HepG2 (cell line): ENCODE measurements around the gene USP36. TPM values are rescaled to one million over a fixed set of nuclear protein-coding genes. Genes with fewer than 3 reads are reported as not detected.
"Not testable (repeated sequence)": the region's sequence is repeated elsewhere in the genome, so short reads cannot be mapped to it uniquely, and the experiment has no call there.

ENCODE experiments used
- ATAC-seq: fragments of 200-7000 bp; cut with Tn5 transposase; 3 replicates; pipeline ENCODE4 v1.9.1; 2020; ENCODE audit warnings: mild to moderate bottlenecking, moderate library complexity
- BruUV-seq: library from RNA; stranded (reverse); fragments of 400-500 nt; replicated peaks from 2 replicates; lab custom pipeline; 2021; lab: Mats Ljungman, UMichigan
- CTCF ChIA-PET: fragments of 300-600 bp; formaldehyde crosslinking; extraction: SDS; loops from one replicate; lab custom pipeline; 2021; ENCODE audit warnings: low total read pairs, inconsistent platforms, low intra/inter-chr PET ratio; lab: Yijun Ruan, JAX
- POLR2A ChIA-PET: fragments of 350-600 bp; sonication (Branson Sonifier 250); formaldehyde crosslinking; loops from one replicate; lab custom pipeline; 2020; ENCODE audit warnings: antibody characterized with exemption, inconsistent platforms; lab: Yijun Ruan, JAX
- DNase-seq: peaks from one replicate; pipeline ENCODE4 v3.0.0-alpha.2; 2015; ENCODE audit warnings: low spot score
- FAIRE-seq: peaks from 3 replicates; lab custom pipeline; 2011; peaks lifted over from hg19 to GRCh38; lab: Jason Lieb, UNC
- H2AFZ ChIP-seq: one replicate; pipeline ENCODE4 v1.6.1; 2011; ENCODE audit warnings: low read length, inconsistent platforms
- H3K27ac ChIP-seq: fragments of 300-600 bp; 3 replicates; pipeline ENCODE4 v1.8.0; 2011; ENCODE audit warnings: mixed run types, mild to moderate bottlenecking, mixed read lengths, low read length, inconsistent platforms; ENCODE audit not compliant: insufficient read depth; ENCODE audit errors: extremely low read length
- H3K27me3 ChIP-seq, 2 experiments: fragments of 200-600 bp in 1 of 2; 2 replicates in 1 of 2; 3 replicates in 1 of 2; pipeline versions ENCODE4 v1.6.0 to v1.8.0; 2011; ENCODE audit warnings: low read length in 2 of 2, mild to moderate bottlenecking in 2 of 2, moderate library complexity in 2 of 2, inconsistent platforms in 1 of 2; ENCODE audit not compliant: insufficient read depth in 2 of 2, control insufficient read depth in 1 of 2
- H3K36me3 ChIP-seq, 2 experiments: fragments of 200-600 bp in 1 of 2; replicated peaks in 1 of 2; 2 replicates in 1 of 2; 3 replicates in 1 of 2; pipeline versions ENCODE4 v1.5.1 to v1.8.0; 2011; ENCODE audit warnings: low read length in 2 of 2, inconsistent platforms in 1 of 2; ENCODE audit not compliant: insufficient read depth in 2 of 2, control insufficient read depth in 1 of 2
- H3K4me1 ChIP-seq: 2 replicates; pipeline ENCODE4 v1.5.1; 2012; ENCODE audit warnings: low read length, inconsistent platforms; ENCODE audit not compliant: insufficient read depth
- H3K4me2 ChIP-seq: 2 replicates; pipeline ENCODE4 v1.6.0; 2011; ENCODE audit warnings: low read depth, low read length, inconsistent platforms
- H3K4me3 ChIP-seq, 3 experiments: fragments of 200-600 bp in 1 of 3; sonication (generic), shearing (Covaris generic) in 1 of 3; replicated peaks in 1 of 3; 2 replicates each; pipeline ENCODE4 v1.5.1; 2011 to 2016; ENCODE audit warnings: low read length in 3 of 3, inconsistent platforms in 2 of 3, low read depth in 2 of 3, mild to moderate bottlenecking in 2 of 3, control low read depth in 1 of 3, mixed read lengths in 1 of 3; ENCODE audit not compliant: insufficient read depth in 1 of 3
- H3K79me2 ChIP-seq: one replicate; pipeline ENCODE4 v1.6.1; 2011; ENCODE audit warnings: low read length, inconsistent platforms; ENCODE audit not compliant: insufficient read depth
- H3K9ac ChIP-seq: 2 replicates; pipeline ENCODE4 v1.6.0; 2011; ENCODE audit warnings: mild to moderate bottlenecking, low read depth, low read length, inconsistent platforms; ENCODE audit not compliant: insufficient read depth
- H3K9me3 ChIP-seq: 2 replicates; pipeline ENCODE4 v1.5.1; 2012; ENCODE audit warnings: mild to moderate bottlenecking, low read length
- H4K20me1 ChIP-seq: 2 replicates; pipeline ENCODE4 v1.6.0; 2011; ENCODE audit warnings: inconsistent platforms, mild to moderate bottlenecking, low read length, moderate library complexity; ENCODE audit not compliant: insufficient read depth
- GABPB1 ChIP-seq: IDR thresholded peaks from 2 replicates; pipeline ENCODE4 v1.6.1; 2016; ENCODE audit warnings: mild to moderate bottlenecking, missing genetic modification reagents, moderate library complexity, missing compliant biosample characterization
- HOMEZ ChIP-seq: IDR thresholded peaks from 2 replicates; pipeline ENCODE4 v1.6.1; 2016; ENCODE audit warnings: low read depth
- NFKB2 ChIP-seq: sonication (generic); formaldehyde crosslinking; IDR thresholded peaks from 2 replicates; pipeline ENCODE4 v1.4.0; 2020; ENCODE audit warnings: missing genetic modification reagents, borderline replicate concordance
- NR2F6 ChIP-seq, 2 experiments: IDR thresholded peaks; 2 replicates each; pipeline ENCODE4 v1.6.1; 2016; ENCODE audit warnings: antibody characterized with exemption in 1 of 2, mild to moderate bottlenecking in 1 of 2
- PHF5A ChIP-seq: IDR thresholded peaks from one replicate; pipeline ENCODE4 v1.6.1; 2018; ENCODE audit warnings: low read depth, missing genetic modification reagents; ENCODE audit not compliant: unreplicated experiment
- PITX1 ChIP-seq: sonication (generic); formaldehyde crosslinking; IDR thresholded peaks from 2 replicates; pipeline ENCODE4 v1.5.1; 2020; ENCODE audit warnings: mild to moderate bottlenecking, missing genetic modification reagents
- SALL1 ChIP-seq: sonication (generic); formaldehyde crosslinking; IDR thresholded peaks from 2 replicates; pipeline ENCODE4 v1.8.0; 2022; ENCODE audit warnings: mild to moderate bottlenecking, missing genetic modification reagents
- SALL2 ChIP-seq: sonication (generic); formaldehyde crosslinking; IDR thresholded peaks from 2 replicates; pipeline ENCODE4 v1.8.1; 2023; ENCODE audit warnings: mild to moderate bottlenecking, missing genetic modification reagents, inconsistent platforms
- SPEN ChIP-seq: sonication (generic); formaldehyde crosslinking; IDR thresholded peaks from 2 replicates; pipeline ENCODE4 v1.5.1; 2020; ENCODE audit warnings: low read depth, mild to moderate bottlenecking, missing genetic modification reagents
- TARDBP ChIP-seq: sonication (generic); formaldehyde crosslinking; IDR thresholded peaks from 2 replicates; pipeline ENCODE4 v1.8.0; 2022; ENCODE audit warnings: mild to moderate bottlenecking, missing genetic modification reagents
- ZNF232 ChIP-seq: sonication (generic); formaldehyde crosslinking; IDR thresholded peaks from 2 replicates; pipeline ENCODE4 v1.4.0; 2020; ENCODE audit warnings: missing genetic modification reagents, borderline replicate concordance
- ZNF674 ChIP-seq: sonication (generic); formaldehyde crosslinking; IDR thresholded peaks from 2 replicates; pipeline ENCODE4 v1.5.0; 2020; ENCODE audit warnings: low read depth, mild to moderate bottlenecking, missing genetic modification reagents
- WGBS: methylation state at CpG from one replicate; pipeline ENCODE4 v1.1.6; 2017; ENCODE audit warnings: low lambda C conversion rate; 5-methylcytosine and 5-hydroxymethylcytosine counted together
- in situ Hi-C: cut with HindIII; loops from 2 replicates; pipeline ENCODE4 v1.10.0; 2017; ENCODE audit warnings: low pct_unique_long_range_greater_than_20kb; ENCODE audit not compliant: extremely low pct_ligation_motif_present
- intact Hi-C: fragments of 100-400 bp; cut with micrococcal nuclease; formaldehyde crosslinking; loops from one replicate; pipeline ENCODE4 v1.10.0; 2022; ENCODE audit not compliant: unreplicated experiment
- polyA plus RNA-seq, 8 experiments: library from polyadenylated mRNA; depleted of rRNA in 3 of 8; stranded (reverse) in 7 of 8; unstranded in 1 of 8; fragments of >200 nt; fragmentation: Illumina TruSeq in 4 of 8; extraction: Trizol in 4 of 8; gene quantifications; 2 replicates each; pipeline versions ENCODE4 v1.2.1 to v1.2.3, GENCODE V29; 2011 to 2016; ENCODE audit warnings: low read depth in 4 of 8, missing spikeins in 1 of 8, mixed read lengths in 1 of 8; ENCODE audit not compliant: insufficient read depth in 1 of 8
- total RNA-seq, 5 experiments: library from RNA; depleted of rRNA; stranded (reverse); fragments of >200 nt; fragmentation: Illumina TruSeq; extraction: Trizol; gene quantifications; 2 replicates each; pipeline ENCODE4 v1.2.3, GENCODE V29; 2016; ENCODE audit warnings: low read depth in 1 of 5
- TF ChIP-seq, protein P1 (sequence below): sonication (generic); formaldehyde crosslinking; IDR thresholded peaks from 2 replicates; pipeline ENCODE4 v1.4.0; 2020; ENCODE audit warnings: missing genetic modification reagents, mild to moderate bottlenecking, borderline replicate concordance
- TF ChIP-seq, protein P2 (sequence below): sonication (generic); formaldehyde crosslinking; IDR thresholded peaks from 2 replicates; pipeline ENCODE4 v1.4.0; 2020; ENCODE audit warnings: missing genetic modification reagents, borderline replicate concordance

The USP36 gene
- total and polyA plus RNA-seq, 2 of the 13 experiments (the other 11 are each of a cell fraction or from before 2014, with no cell fraction given), result 29.6 to 45.9 TPM

GRCh38 chr17:78751000-78751399 is 89.6 kb downstream of the USP36 start:
- H3K27me3 ChIP-seq; H3K9me3 ChIP-seq; CTCF ChIA-PET; intact Hi-C loops; in situ Hi-C loops; H4K20me1 ChIP-seq; H2AFZ ChIP-seq; H3K36me3 ChIP-seq; BruUV-seq; FAIRE-seq; TF ChIP-seq NR2F6 (IDR thresholded peaks at IDR 0.05): not testable (repeated sequence)
- DNase-seq (peak; percentile 26), ATAC-seq (peak; percentile 11)
- Histone ChIP-seq H3K9ac (peak overlapping the region; percentile 68), H3K4me1 (peaks cover 83% of the 10 kb centered on the region), H3K4me3 (peak overlapping the region in 2 of 3 experiments; percentile 24 to 47; a peak in 3 of 6 replicates), H3K79me2 (peaks cover 63% of the 10 kb centered on the region), H3K4me2 (peak overlapping the region; percentile 79), H3K27ac (peak overlapping the region; percentile 93)
- POLR2A ChIA-PET, result interaction anchor here (0.7 to 1.0 kb wide), 5 partner anchors 15 to 159 kb away, joined by 3 to 4 read pairs (median 3); no protein-coding TSS in a partner anchor
- 73% methylated on average over 5 of the region's 5 CpGs for WGBS
- TF ChIP-seq HOMEZ (CRISPR knock-in tag), result 0 out of 2 replicates have a peak, but pooled peaks have one; percentile 34
- peak; percentile 18; the same call in 1 of the 2 replicates for TF ChIP-seq SPEN (CRISPR knock-in tag)
- TF ChIP-seq ZNF232 (CRISPR knock-in tag), result 0 out of 2 replicates have a peak, but pooled peaks have one; percentile 44
- TF ChIP-seq, protein P1, sequence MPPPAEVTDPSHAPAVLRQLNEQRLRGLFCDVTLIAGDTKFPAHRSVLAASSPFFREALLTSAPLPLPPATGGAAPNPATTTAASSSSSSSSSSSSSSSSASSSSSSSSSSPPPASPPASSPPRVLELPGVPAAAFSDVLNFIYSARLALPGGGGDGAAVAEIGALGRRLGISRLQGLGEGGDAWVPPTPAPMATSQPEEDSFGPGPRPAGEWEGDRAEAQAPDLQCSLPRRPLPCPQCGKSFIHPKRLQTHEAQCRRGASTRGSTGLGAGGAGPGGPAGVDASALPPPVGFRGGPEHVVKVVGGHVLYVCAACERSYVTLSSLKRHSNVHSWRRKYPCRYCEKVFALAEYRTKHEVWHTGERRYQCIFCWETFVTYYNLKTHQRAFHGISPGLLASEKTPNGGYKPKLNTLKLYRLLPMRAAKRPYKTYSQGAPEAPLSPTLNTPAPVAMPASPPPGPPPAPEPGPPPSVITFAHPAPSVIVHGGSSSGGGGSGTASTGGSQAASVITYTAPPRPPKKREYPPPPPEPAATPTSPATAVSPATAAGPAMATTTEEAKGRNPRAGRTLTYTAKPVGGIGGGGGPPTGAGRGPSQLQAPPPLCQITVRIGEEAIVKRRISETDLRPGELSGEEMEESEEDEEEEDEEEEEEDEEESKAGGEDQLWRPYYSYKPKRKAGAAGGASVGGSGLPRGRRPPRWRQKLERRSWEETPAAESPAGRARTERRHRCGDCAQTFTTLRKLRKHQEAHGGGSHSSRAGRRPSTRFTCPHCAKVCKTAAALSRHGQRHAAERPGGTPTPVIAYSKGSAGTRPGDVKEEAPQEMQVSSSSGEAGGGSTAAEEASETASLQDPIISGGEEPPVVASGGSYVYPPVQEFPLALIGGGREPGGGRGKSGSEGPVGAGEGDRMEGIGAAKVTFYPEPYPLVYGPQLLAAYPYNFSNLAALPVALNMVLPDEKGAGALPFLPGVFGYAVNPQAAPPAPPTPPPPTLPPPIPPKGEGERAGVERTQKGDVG (CRISPR knock-in tag), result peak; percentile 89; the same call in 1 of the 2 replicates
- TF ChIP-seq GABPB1 (CRISPR knock-in tag), result 0 out of 2 replicates have a peak, but pooled peaks have one; percentile 7
- peak; percentile 43; the same call in 1 of the 2 replicates for TF ChIP-seq NFKB2 (CRISPR knock-in tag)
- TF ChIP-seq PITX1 (CRISPR knock-in tag), result 0 out of 2 replicates have a peak, but pooled peaks have one; percentile 13
- TF ChIP-seq SALL2 (CRISPR knock-in tag), result peak; percentile 50; the same call in 1 of the 2 replicates
- TF ChIP-seq SALL1 (CRISPR knock-in tag), result 0 out of 2 replicates have a peak, but pooled peaks have one; percentile 37
- 0 out of 2 replicates have a peak, but pooled peaks have one; percentile 14 for TF ChIP-seq ZNF674 (CRISPR knock-in tag)
- TF ChIP-seq, protein P2, sequence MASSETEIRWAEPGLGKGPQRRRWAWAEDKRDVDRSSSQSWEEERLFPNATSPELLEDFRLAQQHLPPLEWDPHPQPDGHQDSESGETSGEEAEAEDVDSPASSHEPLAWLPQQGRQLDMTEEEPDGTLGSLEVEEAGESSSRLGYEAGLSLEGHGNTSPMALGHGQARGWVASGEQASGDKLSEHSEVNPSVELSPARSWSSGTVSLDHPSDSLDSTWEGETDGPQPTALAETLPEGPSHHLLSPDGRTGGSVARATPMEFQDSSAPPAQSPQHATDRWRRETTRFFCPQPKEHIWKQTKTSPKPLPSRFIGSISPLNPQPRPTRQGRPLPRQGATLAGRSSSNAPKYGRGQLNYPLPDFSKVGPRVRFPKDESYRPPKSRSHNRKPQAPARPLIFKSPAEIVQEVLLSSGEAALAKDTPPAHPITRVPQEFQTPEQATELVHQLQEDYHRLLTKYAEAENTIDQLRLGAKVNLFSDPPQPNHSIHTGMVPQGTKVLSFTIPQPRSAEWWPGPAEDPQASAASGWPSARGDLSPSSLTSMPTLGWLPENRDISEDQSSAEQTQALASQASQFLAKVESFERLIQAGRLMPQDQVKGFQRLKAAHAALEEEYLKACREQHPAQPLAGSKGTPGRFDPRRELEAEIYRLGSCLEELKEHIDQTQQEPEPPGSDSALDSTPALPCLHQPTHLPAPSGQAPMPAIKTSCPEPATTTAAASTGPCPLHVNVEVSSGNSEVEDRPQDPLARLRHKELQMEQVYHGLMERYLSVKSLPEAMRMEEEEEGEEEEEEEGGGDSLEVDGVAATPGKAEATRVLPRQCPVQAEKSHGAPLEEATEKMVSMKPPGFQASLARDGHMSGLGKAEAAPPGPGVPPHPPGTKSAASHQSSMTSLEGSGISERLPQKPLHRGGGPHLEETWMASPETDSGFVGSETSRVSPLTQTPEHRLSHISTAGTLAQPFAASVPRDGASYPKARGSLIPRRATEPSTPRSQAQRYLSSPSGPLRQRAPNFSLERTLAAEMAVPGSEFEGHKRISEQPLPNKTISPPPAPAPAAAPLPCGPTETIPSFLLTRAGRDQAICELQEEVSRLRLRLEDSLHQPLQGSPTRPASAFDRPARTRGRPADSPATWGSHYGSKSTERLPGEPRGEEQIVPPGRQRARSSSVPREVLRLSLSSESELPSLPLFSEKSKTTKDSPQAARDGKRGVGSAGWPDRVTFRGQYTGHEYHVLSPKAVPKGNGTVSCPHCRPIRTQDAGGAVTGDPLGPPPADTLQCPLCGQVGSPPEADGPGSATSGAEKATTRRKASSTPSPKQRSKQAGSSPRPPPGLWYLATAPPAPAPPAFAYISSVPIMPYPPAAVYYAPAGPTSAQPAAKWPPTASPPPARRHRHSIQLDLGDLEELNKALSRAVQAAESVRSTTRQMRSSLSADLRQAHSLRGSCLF (CRISPR knock-in tag), result 0 out of 2 replicates have a peak, but pooled peaks have one; percentile 12
- peak; percentile 22 for TF ChIP-seq PHF5A (CRISPR knock-in tag)
- 0 out of 2 replicates have a peak, but pooled peaks have one; percentile 2 for TF ChIP-seq TARDBP
- 0 out of 2 replicates have a peak, but pooled peaks have one; percentile 8 for TF ChIP-seq NR2F6 (CRISPR knock-in tag; IDR thresholded peaks at IDR 0.05)
